Measurements from ENCODE around the gene RASA3.
A peak's percentile ranks its signal among the peaks of the same experiment; 100 is the strongest.
"Not testable (repeated sequence)": the region's sequence is repeated elsewhere in the genome, so short reads cannot be mapped to it uniquely, and the experiment has no call there.

RASA3 gene

DNA sequence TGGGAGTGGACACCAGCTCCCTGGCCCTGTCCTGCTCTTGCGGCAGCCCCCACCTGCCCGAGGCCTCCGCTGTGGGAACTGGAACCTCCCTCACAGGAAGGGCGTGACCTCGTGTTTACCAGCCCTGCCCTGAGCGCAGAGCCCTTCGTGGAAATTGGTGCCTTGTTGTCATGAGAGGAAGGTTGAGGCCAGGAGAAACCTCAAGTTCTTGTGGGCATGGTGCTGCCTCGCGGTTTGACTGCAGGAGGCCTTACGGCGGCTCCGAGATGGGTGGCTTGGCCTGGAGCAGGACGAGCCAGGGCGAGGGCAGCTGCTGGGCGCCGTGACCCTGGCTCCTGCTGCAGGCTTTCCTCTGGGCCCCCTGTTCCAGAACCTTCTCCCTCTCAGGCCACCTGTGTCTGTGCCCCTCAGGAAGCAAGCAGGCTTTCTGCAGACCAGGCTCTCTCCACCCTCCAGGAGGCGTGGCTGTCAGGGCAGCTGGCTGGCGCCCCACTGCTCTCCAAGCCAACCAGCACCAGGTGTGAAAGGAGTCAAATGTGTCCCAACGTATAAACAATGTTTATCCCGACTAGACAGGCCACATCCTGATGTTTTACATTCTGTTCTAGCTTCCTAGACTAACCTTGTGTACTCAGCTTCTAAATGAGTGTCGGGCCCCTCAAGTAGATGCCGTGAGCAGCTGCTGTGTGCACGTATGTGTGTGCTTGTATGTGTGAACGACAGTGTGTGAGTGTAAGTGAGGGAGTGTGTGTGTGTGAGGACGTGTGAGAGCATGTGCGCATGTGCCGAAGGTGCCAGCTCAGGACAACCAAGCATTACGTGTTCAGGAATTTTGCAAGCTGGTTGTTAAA is 10.4 kb upstream of the RASA3 start:
- DNase-seq (ENCODE audit: low read depth in 2 of 2, low spot score in 1 of 2), result peak in 1 of 2 donors; percentile 61

- DNase-seq (ENCODE audit: low read depth in 2 of 2, low spot score in 1 of 2), result no peak
These were observed 9.7 kb upstream of the RASA3 start for GRCh38 chr13:114142137-114142550.

- DNase-seq (ENCODE audit: low read depth in 2 of 2, low spot score in 1 of 2), result no peak
These were observed 9.0 kb upstream of the RASA3 start for GRCh38 chr13:114141261-114141996.

GRCh38 chr13:114140906-114141250 is 8.5 kb upstream of the RASA3 start:
- DNase-seq (ENCODE audit: low read depth in 2 of 2, low spot score in 1 of 2), result no peak

DNA sequence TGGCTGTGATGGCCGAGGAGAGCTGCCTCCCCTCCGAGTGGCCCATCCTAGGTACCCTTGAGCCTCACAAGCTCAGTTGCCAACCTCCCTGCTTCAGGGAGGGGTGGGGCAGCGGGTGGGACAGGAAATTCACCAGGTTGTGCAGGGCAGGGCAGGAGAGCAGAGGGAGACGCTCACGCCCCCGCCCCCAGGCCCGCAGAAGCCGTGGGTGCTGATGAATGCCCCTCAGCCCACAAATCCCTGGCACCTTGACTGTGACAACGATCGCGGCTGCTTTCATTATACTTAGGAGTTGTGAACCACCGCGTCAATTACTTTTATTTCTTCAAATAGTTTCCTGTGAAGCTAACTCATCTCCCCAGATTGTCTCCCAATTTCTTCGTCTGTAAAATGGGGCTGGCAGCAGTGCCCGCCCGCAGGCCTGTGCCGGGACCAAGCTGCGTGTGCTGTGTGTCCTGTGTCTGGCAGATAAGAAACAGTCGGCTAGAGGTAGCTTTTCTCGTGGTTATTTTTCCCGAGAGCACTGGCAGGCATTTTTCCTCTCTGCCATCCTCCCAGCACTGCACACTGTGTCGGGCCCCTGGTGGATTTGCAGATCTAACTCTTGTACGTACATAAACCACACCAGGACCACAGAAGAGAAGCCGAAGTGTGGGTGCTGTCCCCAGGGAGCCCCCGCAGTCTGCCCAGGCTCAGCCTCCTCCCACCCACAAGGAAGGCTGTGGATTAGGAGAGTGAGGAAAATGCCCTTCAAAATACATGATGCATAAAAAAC is 7.9 kb upstream of the RASA3 start:
- DNase-seq (ENCODE audit: low read depth in 2 of 2, low spot score in 1 of 2), result no peak

GRCh38 chr13:114136576-114136975 is 4.2 kb upstream of the RASA3 start:
- no peak for DNase-seq (ENCODE audit: low read depth in 2 of 2, low spot score in 1 of 2)

DNA sequence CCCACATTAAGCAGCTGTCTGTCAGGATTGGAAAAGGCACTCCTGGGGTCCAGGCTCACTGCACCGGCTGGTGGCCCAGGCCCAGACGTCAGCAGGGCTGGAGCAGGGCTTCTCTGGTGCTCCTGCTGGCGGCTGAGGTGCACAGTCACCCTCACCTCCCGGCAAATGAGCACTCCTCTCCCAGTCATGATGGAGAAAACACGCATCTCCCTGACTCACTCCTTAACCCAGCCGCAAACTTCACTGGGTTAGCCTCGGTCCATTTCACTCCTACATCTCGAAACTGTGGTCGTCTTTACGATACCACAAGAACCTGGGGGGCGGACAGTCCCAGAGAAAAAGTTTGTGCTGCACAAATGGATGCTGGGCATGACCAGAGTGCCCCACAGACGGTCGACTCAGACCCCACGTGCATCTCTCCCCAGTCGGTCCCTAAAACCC is 3.3 kb upstream of the RASA3 start:
- DNase-seq (ENCODE audit: low read depth in 2 of 2, low spot score in 1 of 2), result no peak

- no peak for DNase-seq (ENCODE audit: low read depth in 2 of 2, low spot score in 1 of 2)
These were observed 2.7 kb upstream of the RASA3 start for GRCh38 chr13:114134944-114135610.

DNA sequence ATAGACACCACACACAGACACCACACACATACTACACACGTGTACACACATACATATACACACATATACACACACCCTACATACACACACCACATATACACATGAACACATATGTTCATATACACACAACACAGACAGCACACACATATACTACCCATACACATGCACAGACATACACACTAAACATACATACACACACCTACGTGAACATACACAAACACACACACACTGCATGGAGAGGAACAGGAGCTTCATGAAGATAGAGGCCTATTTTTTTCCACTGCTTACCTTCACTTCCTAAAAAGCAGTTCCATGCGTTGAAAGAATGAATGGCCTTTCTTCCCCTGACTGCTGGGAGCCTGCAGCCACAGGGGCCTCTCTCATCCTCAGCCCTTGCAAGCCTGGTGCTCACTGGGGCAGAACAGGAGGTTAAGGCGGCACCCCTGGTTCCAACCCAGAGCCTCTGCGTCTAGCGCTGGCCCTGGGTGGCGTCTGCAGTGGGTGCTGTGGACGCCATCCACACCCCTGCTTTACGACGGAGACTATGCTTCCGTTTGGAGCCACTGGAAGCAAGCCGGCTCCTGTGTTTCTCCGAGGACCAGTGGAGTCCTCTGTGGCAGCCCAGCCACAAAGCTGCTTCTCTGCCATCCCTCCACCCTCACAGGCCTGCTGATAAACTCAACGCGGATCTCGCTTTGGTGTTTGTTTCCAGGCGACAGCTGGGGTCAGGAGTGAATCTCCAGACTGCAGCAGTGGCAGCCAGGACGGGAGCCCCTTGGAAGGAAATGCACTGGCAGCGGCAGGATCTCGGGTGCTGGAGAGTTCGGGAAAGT is 1.9 kb upstream of the RASA3 start:
- DNase-seq (ENCODE audit: low read depth in 2 of 2, low spot score in 1 of 2), result no peak

DNA sequence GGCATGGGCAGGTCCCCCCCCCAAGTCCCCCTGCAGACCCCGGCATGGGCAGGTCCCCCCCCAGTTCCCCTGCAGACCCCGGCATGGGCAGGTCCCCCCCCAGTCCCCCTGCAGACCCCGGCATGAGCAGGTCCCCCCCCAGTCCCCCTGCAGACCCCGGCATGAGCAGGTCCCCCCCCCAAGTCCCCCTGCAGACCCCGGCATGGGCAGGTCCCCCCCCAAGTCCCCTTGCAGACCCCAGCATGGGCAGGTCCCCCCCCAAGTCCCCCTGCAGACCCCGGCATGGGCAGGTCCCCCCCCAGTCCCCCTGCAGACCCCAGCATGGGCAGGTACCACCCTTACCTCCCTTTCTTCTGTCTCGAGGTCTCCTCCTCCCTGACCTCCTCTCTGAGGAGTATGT is 1.1 kb upstream of the RASA3 start:
- not testable (repeated sequence) for DNase-seq (ENCODE audit: low read depth in 2 of 2, low spot score in 1 of 2)

- not testable (repeated sequence) for DNase-seq (ENCODE audit: low read depth in 2 of 2, low spot score in 1 of 2)
These were observed 703 bp upstream of the RASA3 start for GRCh38 chr13:114133126-114133525.

GRCh38 chr13:114131583-114132418 is 622 bp downstream of the RASA3 start:
- no peak for DNase-seq (ENCODE audit: low read depth in 2 of 2, low spot score in 1 of 2)

GRCh38 chr13:114130837-114131582 is 1.4 kb downstream of the RASA3 start:
- no peak for DNase-seq (ENCODE audit: low read depth in 2 of 2, low spot score in 1 of 2)

DNA sequence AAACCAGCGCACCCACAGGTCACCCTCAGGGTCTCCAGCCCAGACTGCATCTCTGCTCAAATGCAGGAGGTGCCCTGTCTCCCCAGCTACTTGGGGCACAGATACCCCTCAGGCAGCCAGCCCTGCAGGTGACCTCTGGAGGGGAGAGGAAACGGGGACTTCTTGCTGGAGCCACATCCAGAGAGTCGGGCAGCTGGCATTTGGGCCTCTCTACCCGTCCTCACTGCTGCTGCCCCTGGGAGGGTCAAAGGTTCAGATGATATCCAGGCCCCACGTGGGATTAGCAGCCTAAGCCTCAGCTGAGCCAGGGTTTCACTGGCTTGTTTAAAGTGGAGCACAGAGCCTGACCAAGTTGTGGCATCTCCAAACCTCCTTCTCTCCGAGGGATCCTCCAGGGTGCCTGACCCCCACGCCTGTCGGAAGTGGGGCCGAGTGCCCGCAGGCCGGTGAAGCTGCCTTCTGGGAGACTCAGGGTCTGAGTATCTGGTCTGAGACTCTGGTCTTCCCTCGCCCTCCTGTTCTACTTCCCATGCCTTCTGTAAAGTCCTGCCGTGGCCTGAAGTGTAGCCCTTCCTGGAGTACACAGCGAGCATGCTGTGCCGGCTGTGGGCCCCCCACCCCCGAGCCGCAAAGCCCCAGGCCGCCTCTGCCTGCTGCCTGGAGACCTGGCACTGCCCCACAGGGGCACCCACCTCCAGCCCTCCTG is 2.1 kb downstream of the RASA3 start:
- no peak for DNase-seq (ENCODE audit: low read depth in 2 of 2, low spot score in 1 of 2)

- no peak for DNase-seq (ENCODE audit: low read depth in 2 of 2, low spot score in 1 of 2)
These were observed 2.8 kb downstream of the RASA3 start for GRCh38 chr13:114129649-114130062.

- DNase-seq (ENCODE audit: low read depth in 2 of 2, low spot score in 1 of 2), result peak; percentile 75 to 86
These were observed 3.5 kb downstream of the RASA3 start for GRCh38 chr13:114128624-114129522.

- no peak for DNase-seq (ENCODE audit: low read depth in 2 of 2, low spot score in 1 of 2)
These were observed 4.1 kb downstream of the RASA3 start for GRCh38 chr13:114128348-114128623.
